Measurements from ENCODE around the gene CHCHD3.

CHCHD3 gene

DNA sequence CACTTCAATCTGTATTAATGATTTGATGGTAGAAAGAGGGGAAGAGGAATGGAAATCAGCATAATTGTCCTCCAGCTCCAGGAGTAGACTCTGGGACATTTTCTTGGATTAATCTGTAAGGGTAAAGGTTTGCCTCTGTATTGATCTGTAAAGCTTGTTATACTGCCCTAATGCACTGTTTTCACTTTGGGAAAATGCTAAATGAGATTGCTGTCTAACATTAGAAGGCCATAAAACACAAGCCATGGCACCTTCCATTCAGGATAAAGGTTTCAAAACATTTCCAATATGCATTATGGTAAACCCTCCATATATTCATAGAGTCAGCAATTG lies 282.8 kb downstream of the CHCHD3 start:
- DNase-seq: no peak

DNA sequence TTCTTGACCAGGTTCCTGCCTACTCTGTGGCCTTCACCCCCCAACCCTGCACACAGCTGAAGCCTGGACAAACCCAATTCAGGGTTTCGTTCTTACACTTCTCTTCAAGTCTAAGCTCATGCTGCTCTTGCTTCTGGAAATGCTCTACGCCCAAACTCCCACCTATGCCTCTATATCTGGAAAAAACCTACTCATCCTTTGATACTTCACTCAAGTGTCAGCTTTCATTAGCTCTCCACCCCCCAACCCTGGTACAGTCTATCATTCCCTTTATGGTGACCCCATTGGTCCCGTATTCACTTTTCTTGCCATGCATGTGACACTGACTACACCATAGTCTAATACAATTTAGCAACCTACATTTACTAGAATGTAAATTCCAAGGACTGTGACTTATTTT lies 284.7 kb downstream of the CHCHD3 start:
- DNase-seq: no peak

DNA sequence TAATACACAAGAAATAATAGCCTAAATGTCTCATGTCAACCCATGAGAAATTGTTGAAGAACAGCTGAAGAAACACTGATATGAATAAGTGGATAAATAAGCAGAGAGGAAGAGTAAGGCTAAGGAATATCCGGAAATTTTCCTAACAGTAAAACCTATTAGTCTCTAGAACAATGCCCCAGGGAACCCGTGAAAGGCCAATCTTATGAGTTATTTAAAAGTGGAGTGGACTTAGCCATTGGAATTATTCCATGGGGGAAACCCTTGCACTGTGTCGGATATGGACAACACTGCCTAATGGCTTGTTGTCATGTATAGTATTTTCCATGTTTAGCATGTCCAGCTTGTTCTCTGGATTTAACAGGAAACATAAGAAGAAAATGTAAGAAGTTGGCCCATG lies 288.4 kb downstream of the CHCHD3 start:
- DNase-seq: no peak

DNA sequence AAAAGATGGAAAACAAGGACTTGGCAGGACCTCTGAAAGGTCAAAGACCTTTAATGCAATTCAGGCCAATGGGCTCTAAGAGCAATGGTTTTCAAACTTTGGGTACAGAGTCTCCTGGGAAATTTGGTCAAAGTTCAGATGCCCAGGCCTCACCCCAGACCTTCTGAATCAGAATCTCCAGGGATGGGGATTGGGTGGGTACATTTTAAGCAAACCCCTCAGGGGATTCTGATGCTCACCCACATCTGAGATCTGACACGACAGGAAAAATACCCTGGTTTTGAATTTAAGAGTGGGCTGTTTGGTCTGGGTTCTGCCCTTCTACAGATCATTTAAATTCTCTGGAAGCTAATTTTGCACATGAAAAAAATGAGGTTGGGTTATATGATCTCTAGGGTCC lies 290.9 kb downstream of the CHCHD3 start:
- no peak for DNase-seq

DNA sequence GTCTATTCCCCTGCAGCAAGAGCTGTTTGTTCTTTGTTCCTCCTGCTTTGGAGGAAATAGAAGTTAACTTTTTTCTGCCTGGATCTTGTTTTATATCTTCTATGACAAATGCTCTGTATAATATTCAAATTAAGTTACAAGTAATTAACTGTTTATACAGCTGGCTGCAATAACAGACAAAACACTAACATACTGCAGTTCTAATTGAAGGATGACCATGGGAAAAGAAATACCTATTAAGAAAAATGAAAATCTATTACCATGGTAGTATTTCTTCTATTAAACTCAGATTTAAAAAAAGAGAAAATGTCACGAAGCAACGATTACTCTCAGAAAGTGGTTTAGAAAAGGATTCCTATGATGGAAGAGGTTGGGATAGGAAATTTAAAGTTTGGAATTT lies 291.8 kb downstream of the CHCHD3 start:
- DNase-seq: no peak

DNA sequence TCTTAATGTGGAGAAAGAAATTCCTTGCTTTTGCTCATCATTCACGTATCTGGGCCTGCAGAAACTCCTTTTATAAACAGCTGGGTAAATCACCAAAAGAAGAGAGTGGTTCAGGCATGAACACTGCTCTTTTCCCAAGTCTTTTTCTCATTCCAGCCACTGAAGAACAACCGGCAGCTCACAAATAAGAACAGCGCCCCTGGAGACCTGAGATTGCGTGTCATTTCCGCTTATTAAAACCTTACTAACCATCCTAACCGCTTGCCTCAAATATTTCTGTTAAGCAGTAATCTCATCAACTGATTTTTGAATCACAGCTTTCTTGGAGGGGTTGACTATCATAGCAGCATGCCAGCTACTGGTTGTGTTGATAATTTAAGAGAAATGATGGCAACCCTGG lies 292.6 kb downstream of the CHCHD3 start:
- no peak for DNase-seq

DNA sequence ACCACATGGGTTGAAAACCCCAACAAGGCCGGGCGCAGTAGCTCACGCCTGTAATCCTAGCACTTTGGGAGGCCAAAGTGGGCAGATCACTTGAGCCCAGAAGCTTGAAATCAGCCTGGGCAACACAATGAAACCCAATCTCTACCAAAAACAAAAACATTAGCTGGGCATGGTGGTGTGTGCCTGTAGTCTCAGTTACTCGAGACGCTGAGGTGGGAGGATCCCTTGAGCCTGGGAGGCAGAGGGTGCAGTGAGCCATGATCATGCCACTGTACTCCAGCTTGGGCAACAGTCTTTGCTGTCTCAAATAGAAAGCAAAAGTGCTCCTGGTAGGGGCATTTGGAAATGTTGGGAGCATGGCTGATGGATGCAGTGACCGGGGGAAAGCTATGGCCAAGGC lies 296.0 kb downstream of the CHCHD3 start:
- DNase-seq: no peak

DNA sequence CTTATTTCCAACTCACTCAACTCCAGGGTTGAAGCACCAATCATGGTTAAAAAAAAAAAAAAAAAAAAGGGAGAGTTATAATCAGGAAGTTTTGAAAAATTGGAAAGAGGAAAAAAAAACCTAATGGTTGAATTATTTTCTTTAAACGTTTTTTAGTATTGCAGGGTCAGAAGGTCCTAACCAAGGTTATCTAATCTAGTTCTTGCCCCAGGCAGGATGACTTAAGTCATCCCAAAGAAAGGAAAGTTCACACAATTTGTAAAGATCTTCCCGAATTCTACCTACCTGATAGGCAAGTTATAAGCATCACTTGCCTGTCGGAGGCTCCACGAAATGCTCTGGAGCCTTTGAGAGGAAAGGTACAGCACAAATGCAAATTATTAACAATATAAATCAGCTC lies 297.5 kb downstream of the CHCHD3 start:
- DNase-seq: no peak

DNA sequence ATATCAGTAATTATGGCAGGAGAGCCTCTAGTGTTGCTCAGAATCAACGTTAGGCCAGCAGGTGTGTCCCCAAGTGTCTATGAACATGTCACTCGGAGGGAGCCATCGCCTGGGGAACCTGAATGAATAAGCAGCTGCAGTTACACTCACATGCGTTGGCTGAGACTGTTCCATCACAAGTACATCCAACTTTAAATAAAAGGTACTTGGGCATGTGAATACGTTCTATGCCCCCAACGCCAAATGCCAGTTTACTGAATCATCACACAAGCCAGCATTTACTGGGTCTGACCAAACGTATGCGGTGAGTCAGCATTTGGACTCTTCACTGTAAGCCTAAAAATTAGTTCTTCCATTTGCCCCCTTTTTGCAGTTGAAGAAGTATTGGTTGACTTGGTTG lies 298.1 kb downstream of the CHCHD3 start:
- DNase-seq: no peak

DNA sequence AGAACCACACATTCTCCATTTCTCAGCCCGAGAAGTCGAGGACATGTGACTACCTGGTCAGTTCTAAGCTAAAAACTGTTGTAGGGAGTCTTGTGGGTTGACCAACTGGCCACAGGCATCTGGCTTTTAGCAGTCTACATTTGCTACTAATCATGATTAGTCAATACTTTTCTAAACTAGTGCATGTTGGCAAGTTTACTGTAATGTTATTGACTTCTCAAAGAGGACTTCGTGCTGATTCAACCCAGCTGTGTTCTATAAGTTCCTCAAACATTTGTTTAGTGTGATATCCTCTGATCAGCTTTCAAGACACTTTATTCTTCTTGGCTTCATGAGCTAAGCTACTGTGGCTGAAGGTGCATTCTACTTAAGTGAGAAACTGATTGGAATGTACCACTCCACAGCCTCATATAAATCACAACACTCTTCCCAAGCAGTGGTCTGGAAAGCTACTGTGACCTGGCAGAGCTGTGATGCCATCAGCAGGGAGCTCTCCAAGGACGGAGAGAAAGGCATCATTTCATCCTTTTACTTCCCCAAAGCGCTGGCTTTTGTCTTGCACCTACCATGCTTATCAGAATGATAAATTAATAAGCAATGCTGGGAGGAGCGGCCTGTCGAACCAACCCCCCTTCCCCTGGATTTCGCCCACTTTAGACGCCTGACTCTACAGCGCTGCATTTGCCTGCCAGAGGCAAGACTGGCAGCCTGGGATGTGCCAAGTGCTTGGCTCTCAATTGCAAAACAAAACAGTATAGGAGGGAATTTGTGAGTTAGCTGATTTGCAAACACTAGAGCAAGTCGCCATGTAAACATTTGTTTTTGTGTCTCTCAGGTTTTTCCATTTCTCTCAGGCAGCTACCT lies 298.9 kb downstream of the CHCHD3 start:
- DNase-seq: no peak

DNA sequence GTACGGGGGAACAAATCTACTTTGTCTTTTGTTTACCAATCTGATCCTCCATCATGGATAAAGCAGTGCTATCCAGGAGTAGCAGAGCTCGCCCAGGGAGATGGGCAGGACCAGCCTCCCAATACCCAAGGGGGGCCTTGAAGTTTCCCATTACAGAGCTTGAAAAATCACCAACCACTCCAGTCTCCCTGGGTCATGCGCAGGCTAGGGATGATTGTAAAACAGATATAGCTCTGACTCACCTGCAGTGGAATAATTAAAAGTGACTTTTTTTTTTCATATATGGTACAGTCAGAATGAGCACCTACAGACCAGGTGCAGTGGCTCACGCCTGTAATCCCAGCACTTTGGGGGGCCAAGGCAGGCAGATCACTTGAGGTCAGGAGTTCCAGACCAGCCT lies 301.1 kb downstream of the CHCHD3 start:
- DNase-seq: no peak

DNA sequence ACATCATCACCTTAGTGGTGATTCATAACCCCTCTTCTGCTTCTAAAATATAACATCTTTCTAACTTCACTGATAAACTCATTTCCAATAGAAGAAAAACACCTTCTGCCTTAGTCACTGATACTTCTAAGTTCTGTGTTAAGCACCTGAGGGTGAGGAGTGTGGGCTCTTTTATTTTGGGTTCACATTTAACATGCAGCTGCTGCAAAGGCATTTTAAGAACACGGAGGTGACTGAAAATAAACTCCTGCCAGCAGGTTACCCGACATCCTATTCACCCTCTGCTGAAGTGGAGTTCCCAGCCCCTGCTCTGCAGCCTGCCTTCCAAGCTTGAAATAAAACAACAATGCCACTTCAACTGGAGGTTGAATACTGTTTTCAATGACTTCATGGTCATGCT lies 302.7 kb downstream of the CHCHD3 start:
- no peak for DNase-seq

DNA sequence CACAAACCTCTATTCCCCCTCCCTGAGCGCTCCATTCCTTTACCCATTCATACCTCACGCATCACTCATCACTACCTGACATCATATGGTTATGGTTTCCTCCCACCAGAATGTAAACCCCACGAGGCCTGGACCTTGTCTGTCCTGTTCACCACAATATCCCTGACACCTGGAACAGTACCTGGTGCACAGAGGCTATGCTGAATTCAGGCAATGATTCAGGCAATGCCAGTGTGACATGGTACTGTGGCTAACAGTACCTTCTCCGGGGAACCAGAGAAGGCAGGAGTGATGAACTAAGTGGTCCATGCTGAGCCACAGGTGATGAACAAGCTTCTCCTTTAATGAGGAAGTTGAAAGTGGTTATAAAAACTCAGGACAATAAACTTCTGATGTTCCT lies 303.1 kb downstream of the CHCHD3 start:
- no peak for DNase-seq

DNA sequence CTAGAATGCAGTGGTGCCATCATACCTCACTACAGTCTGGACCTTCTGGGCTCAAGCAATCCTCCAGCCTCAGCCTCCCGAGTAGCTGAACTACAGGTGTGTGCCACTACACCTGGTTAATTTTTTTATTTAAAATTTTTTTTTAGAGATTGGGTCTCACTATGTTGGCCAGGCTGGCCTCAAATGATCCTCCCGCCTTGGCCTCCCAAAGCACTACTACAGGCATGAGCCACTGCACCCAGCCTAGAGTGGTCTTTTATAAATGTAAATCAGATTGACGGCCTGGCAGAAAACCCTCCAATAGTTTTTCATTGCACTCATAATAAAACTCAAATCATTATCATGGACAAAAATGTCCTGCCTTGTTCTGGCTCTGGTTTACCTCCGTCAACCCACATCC lies 303.9 kb downstream of the CHCHD3 start:
- DNase-seq: no peak

DNA sequence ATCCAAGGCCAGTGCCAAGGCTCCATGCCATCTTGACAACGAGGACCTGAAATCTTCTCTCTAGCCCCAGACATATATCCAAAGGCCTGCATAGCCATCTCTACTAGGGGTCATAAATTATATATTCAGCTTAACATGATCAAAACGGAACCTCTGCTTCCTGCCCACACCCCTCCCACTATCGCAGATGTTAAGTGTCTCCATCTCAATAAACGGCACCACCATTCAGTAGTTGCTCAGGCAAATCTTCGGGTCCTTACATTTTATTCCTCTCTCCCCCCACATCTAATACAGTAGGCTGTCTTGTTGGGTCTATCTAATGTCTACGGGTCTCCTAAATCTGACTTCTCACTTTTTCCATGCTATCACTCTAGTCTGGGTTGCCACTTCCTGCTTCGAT lies 304.5 kb downstream of the CHCHD3 start:
- DNase-seq: no peak

DNA sequence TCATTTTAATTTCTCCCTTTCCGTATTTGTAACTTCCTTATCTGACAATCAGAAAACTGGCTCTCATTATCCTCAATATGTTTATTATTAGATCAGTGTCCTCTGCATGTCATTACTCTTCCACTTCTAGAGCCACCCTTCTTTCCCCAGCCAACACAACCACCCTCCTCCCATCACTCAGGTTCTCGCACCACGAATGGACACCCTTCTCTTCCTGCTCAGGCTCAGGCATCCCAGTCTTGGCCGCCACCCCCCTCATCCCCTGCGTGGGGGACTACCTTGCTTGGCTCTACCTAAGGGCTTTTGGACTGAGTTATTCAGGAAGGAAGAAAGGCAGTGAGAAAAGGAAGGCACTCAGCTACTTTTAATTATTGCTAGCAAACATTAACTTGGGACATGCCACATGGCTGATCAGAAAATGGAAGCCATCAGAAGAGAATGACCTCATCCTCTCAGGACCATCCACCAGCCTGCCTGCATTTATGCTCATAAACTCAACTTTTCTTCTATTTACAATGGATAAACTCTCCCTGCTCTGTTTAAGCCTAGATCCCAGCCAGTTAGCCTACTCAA lies 305.8 kb downstream of the CHCHD3 start:
- DNase-seq: no peak

DNA sequence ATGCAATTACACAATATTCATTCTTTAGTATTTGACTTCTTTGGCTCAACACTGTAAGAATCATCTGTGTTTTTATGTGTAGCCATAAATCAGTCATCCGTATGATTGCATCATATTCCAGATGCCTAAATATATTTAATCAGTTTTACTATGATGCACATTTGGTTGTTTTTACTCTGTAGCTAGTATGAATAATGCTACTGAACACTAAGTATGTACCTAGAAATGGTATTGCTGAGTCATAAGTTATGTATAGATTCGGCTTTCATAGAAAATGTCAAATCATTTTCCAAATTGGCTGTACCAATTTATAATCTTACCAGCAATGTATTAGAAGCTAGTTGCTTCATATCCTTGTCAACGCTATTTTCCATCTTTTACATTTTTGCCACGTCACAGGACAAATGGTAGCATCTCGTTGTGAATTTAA lies 308.3 kb downstream of the CHCHD3 start:
- peak; percentile 61 for DNase-seq

DNA sequence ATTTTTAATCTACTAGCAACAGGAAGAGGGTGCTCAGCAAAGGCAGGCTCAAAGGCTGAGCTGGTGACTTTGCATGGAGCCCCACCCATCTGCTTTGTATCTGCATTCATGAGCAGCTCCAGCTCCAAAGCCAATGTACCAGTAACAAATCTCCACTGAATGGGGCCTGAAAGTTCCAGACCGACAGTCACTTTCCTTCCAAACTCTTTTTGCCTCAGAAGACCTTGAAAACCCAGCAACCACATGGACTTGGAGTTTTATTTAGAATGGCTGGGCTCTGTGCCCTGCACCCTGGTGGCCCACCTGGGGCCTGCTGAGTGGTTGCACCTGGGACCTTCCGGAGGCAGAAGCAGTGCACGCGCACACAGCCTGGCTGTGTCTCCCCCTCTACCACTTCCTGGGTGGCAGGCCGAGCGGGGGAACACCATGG lies 310.6 kb downstream of the CHCHD3 start:
- DNase-seq: no peak

DNA sequence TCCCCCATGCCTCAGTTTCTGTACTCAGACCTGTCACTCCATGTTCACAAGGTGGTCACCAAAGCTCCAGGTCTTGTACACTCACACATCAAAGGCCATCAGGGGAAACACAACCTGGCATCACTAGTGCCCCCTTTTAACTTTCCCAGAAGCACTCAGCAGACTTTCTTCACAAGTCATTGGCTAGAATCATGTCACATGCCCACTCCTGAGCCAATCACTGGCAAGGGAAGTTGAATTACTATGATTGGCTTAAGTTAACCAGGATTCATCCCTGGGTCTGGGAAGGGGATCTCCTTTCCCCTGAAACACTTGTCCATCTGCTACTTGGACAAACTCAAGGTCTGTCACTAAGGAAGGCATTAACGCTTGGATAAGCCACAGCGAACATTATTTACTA lies 311.8 kb downstream of the CHCHD3 start:
- no peak for DNase-seq

DNA sequence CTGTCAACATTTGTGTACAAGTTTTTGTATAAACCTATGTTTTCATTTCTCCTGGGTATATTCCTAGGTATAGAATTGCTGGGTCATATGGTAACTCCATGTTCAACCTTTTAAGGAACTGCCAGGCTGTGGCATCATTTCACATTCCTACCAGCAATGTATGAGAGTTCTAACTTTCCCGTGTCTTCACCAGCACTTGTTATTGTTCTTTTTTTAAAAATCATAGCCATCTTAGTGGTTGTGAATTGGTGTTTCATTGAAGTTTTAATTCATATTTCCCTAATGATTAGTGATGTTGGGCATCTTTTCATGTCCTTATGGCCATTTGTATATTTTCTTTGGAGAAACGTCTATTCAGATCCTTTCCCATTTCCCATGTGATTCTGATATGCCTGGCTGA lies 312.6 kb downstream of the CHCHD3 start:
- no peak for DNase-seq

DNA sequence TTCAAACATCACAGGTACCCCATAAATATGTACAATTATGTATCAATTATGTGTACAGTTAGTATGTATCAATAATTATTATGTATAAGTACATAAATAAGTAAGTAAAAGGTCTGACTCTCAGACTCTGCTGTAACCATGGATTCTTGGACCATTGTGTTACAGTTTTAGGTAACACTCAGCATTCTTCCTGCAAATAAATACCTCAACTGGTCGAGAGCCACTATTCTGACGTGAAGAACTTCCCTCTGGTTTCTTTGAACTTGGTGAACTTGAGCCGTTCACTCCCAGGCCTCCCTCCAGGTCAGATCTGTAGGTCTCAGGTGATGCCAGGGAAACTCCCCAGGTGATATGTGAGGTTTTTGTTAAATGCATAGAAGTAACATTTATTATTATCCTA lies 313.8 kb downstream of the CHCHD3 start:
- DNase-seq: no peak

DNA sequence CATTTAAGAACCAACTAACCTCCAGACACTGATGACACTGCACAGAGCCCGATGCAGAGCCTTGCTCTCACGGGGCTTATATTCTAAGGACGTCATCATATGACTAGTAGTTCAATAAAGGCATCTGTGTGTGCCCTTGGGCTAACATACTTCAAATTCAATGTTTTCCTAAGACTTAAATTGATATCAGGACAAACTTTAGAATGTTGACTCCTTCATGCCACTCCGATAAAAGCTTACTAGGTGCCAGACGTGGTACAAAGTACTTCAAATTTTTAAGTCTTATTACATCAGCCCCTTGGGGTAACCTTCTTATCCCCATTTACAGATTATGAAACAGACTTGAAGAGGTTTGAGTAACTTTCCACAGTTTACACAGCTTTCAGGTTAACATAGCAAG lies 314.5 kb downstream of the CHCHD3 start:
- DNase-seq: no peak

DNA sequence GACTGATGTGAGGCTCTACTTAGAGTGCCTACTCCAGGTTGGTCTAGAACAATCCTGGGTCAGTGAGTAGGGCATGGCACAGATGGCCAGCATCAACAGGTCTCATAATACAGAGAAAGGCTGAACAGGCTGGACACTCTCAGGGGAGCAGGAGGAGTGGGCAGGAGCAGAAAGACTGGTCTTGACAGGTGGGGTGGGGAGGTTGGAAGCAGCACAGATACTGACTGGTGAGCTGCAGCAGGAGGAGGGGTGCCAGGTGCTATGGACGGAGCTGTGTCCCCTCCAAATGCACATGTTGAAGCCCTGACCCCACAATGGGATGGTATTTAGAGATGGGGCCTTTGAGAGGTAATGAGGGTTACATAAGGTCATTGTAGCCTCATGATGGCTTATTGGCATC lies 315.2 kb downstream of the CHCHD3 start:
- no peak for DNase-seq

DNA sequence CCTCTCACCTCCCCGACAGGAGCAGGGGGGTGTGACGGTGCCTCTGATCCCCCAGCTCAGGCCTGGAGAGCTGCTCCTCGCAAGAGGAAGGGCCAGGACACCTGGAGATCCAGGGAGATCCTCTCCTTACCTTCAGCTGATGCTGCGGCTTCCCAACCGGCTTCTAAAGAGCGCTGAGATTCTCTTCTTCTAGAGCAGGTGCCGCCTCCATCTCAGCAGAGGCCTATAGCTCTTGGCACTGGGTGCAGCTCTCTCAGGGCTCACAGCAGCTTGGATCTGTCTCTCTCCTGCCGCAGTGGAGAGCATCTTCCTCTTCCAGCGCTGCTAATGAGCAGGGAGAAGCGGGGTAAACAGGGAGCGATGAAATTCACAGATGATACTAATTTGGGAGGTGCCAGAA lies 316.0 kb downstream of the CHCHD3 start:
- DNase-seq: no peak

DNA sequence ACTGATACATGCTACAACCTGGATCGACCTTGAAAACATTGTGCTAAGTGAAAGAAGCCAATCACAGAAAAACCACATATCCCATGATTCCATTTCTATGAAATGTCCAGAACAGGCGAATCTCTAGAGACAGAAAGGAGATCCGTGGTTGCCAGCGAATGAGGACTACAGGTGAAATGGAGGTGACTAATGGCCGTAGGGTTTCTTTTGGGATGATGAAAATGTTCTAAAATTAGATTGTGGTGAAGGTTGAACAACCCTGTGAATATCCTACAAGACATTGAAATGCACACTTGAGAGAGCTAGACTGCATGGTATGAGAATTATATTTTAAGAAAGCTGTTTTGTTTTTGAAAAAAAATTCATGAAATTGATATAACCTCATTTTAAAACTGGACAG lies 317.1 kb downstream of the CHCHD3 start:
- DNase-seq: no peak

Data from activated CD4-positive, alpha-beta T cell treated with anti-CD3 and anti-CD28 coated beads, Interleukin-2, amount 50 U/mL, for 16 hours (primary cell).